Stimulated activated CD8-positive, alpha-beta memory T cell treated with anti-CD3 and anti-CD28 coated beads, Interleukin-15, amount 100 ng/mL, for 1 hour (primary cell): ENCODE data around the gene PIK3AP1.

Experiments used
- DNase-seq: peaks from one replicate; pipeline ENCODE4 v3.0.0-alpha.2; 2020; ENCODE audit warnings: low read depth

PIK3AP1 gene

GRCh38 chr10:96642973-96643372 lies 77.3 kb downstream of the PIK3AP1 start:
- DNase-seq, result no peak

GRCh38 chr10:96642530-96642929 lies 77.8 kb downstream of the PIK3AP1 start:
- DNase-seq, result no peak

DNA sequence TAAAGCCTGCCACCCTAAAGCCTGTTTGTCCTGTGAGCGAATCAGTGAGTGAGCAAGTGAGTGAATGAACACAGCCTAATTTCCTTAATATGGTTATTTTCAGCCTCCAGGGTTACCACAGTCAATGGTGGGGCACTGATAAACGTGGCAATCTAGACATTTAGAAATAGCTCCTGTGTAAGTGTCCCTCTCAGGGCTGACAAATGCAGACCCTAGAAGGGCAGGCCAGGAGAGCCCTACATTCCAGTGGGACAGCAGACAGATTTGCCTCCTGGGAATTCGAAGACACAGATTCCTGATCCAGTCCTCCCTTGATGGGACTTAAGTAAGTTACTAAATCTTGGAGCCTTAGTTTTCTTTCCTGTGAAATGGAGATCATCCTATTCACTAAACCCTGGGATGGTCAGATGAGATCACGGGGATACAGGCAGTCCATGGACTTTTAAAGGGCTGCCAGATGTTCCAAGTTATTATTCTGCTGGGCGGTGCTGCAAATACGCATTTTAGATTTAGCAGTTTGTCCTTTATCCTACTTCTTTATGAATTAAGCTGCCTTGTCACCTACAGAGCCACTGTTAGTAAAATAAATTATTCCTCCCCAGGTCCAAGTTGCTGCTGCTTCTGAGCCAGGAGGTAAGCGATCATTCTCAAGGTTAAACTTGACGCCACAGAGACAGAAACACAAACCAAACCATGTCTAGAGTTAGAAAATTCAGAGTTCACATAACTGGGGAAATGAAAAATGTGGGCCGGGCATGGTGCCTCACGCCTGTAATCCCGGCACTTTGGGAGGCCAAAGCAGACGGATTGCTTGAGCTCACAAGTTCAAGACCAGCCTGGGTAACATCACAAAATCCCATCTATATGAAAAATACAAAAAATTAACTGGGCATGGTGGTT lies 78.7 kb downstream of the PIK3AP1 start:
- DNase-seq, result no peak

GRCh38 chr10:96639899-96640298 lies 80.4 kb downstream of the PIK3AP1 start:
- no peak for DNase-seq

DNA sequence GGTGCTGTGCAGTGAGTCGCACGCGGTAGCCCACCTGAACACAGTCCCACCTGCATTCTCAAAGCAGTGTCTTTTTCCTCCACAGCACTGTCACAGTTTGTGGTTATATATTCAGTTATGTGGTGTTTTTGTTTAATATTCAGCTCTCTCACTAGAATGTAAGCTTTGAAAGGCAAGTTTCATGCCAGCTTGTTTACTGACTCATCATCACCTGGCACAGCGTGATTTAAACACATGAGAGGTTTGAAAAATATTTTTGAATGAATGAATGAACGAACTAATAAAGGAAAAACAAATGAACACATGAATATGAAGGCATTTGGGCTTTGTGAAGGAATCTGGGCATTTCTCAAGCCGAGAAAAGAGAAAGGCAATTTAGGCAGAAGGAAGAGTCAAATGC lies 81.6 kb downstream of the PIK3AP1 start:
- DNase-seq, result no peak

- DNase-seq, result no peak
These were observed 82.2 kb downstream of the PIK3AP1 start for GRCh38 chr10:96638120-96638519.

- no peak for DNase-seq
These were observed 82.6 kb downstream of the PIK3AP1 start for GRCh38 chr10:96637709-96638108.

DNA sequence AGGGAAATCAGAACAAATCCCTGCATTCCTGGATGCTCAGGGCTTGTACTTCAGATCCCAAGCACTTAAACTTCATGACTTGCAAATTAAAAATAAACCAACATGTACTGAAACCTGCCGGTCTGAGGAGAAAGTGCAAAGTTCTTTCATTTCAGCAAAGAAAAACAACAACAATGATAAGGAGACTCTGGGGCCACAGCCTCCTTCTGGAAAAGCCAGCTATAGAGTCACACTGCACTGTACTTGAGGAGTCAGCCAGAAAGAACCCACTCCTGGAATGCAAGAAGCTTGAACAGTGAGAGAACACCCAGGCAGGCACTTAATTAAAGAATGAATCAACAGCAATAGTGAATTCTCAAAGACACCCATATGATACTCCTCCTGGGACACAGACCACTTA lies 83.8 kb downstream of the PIK3AP1 start:
- DNase-seq, result no peak

DNA sequence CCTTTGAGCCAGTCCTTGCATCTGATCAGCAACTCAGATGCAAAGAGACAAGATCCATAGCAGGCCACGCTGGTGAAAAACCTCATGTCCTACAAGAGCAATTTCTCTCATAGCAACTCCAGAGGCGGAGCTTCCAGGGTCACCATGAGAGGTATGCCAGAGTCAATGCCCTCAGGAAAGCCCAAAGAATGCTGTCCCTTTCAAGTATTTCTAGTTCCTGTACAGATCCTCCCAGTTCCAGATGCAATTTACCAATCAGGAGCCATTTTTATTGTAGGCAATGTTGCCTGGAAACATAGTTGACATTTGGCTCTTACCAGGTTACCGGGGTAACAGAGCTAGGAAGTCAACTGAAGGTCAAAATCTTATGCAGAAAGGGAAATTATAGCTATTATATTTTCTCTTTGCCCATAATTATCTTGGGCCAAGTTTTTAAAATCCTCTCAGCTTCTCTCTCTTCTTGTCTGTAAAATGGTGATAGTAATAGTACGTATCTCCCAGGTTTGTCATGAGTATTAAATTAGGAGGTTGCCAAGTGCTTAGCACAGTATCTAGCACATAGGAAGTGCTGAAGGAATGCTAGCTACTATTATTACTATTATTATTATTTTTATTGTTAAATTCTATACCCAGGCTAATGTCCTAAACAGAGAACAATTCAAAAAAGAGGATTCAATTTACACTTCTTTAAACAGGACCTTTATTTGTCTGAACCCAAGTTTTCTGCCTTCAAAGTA lies 87.2 kb downstream of the PIK3AP1 start:
- no peak for DNase-seq

DNA sequence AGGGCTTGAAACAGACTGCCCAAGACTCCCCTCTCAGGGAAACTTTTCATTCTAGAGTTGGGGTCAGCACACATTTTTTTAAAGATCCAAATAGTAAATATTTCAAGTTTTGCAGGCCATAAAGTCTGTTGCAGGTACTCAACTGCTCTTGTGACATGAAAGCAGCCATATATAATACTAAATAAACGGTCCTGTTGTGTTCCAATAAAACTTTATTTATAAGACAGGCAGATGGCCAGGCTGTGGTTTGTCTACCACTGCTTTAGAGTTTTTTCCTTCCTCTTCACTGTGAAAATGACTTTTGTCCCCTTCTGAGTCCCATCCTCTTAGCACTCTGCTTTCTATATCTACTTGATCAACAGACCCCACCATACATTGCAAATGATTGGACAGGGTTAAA lies 93.0 kb downstream of the PIK3AP1 start:
- no peak for DNase-seq

GRCh38 chr10:96626795-96627194 lies 93.5 kb downstream of the PIK3AP1 start:
- DNase-seq, result no peak

- DNase-seq, result no peak
These were observed 95.1 kb downstream of the PIK3AP1 start for GRCh38 chr10:96625173-96625572.

- DNase-seq, result no peak
These were observed 98.1 kb downstream of the PIK3AP1 start for GRCh38 chr10:96622013-96622787.

DNA sequence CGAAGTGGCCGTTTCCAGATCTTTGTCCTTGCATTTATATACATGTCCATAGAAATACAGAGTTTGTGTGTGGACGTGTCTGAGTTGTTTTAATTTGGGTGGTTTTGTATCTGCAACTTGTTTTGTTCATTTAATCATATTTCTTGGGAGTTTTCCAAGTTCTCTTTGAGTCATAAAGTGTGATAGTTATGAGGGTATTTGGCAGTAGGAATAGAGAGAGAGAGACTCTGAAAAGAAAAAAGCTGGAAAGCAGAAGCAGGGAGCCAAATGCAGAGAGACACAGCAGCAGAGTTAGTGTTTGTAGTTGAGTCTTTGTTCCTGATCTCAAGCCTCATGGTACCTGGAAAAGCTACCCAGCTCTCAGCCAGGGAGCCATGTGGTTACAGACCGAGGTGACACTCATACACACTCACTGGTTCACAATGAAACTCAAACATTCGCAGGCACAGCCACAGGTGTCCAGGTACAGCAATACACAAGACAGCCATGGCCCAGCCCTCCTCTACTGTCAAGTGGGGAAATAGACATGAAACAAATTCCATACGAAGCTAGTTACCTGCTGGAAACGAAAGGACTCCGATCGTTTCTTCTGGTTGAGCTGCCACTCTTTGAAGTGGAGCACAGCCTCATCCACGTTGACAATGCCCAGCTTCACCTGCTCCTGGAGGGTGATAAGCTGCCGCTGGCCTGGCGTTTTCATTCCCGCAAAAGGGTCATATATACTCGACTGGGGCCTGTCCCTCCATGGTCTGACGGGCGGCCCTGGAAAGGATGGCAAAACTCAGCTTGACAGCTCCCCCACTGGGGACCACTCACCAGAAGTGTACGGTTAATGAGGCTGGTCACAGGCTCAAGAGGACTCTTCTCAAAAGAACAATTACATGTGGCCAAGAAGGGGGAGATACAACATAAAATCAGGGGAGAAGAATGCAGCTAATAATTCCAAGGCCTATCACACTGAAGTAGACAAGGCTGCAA lies 100.2 kb downstream of the PIK3AP1 start:
- DNase-seq, result no peak

DNA sequence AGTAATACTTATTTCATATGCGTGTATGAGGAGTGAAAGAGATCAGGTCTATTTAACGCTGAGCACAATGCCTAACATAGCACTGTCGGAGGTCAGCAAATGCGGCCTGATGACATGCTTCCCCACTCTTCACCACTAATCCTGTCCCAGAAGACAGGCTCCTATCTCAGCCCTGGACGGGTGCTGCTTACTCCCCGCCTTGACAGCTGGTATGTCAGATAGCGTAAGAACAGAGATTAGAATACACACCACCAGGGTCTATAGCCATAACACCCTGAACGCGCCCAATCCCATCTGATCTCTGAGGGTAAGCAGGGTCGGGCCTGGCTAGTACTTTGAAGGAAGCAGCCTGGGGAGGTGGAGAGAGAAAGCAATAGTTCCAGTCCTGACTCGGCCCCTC lies 101.2 kb downstream of the PIK3AP1 start:
- no peak for DNase-seq

DNA sequence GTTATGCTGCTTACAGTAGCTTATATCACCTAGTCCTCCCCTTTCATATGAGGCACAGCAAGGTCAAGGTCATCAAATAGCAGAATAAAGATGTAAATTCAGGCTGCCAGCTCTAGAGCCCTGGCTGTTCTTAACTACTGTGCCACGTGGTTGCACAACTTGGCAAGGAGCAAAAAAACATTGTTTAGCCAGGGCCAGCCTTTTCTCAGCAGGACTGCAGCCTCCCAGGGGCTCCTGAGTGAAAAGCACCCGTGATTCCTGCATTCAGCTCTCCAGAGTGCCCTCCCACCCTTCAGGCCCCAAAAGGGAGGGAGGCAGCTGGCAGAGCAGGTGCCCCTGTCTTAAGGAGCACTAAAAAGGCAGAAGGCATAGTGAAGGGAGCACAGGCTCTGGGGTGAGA lies 101.7 kb downstream of the PIK3AP1 start:
- no peak for DNase-seq

DNA sequence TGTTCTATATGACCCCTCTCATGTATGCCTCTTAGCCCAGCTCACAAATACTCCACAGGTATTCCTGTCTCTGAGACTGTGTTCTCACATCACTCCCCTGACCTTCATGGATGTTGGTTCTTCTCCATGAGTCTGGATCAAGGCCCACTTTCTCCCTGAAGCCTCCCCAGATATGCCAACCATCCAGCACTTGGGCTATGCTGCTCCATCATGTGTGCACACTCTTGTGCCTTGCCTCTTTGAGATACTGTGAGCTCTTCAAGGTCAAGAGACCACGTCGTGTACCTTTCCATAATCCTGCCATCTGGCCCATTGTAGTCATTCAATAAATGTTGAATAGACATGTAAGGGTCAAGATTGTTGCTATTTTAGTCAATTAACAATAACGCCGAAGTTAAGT lies 103.4 kb downstream of the PIK3AP1 start:
- no peak for DNase-seq

GRCh38 chr10:96614515-96614914 lies 105.8 kb downstream of the PIK3AP1 start:
- DNase-seq, result no peak

GRCh38 chr10:96613576-96613975 lies 106.7 kb downstream of the PIK3AP1 start:
- no peak for DNase-seq

GRCh38 chr10:96612055-96612830 lies 108.1 kb downstream of the PIK3AP1 start:
- no peak for DNase-seq

DNA sequence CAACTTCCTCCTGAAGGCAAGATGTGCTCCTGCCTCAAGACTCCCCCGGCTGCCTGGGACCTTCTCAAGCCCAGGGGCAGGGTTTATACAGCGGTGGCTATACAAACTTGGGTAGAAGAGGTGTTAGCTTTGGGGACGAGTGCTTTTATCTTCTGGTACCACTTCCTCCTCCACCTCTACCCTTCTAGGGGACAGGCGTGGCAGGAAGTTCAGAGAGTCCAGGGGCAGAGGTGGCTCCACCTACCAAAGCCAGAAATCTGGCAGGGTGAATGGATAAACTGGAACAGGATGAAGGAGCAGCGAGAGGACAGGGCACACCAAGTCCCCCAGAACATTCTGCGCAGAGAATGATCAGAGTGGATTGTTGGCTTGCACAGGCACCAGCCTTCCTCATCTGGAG lies 109.5 kb downstream of the PIK3AP1 start:
- DNase-seq, result no peak
